OCI-LY7 (cell line): ENCODE measurements around the gene INSIG1. TPM values are rescaled to one million over a fixed set of nuclear protein-coding genes. Genes with fewer than 3 reads are reported as not detected.

Experiments used
- BruUV-seq: library from RNA; stranded (reverse); fragments of 400-500 nt; replicated peaks from 2 replicates; lab custom pipeline; 2021; lab: Mats Ljungman, UMichigan
- CTCF ChIA-PET: fragments of 300-600 bp; sonication (Branson Sonifier 250); formaldehyde crosslinking; loops from one replicate; lab custom pipeline; 2022; ENCODE audit warnings: antibody characterized with exemption; ENCODE audit not compliant: unreplicated experiment; lab: Charles Lee
- POLR2A ChIA-PET: fragments of 300-600 bp; sonication (Branson Sonifier 250); formaldehyde crosslinking; loops from one replicate; lab custom pipeline; 2022; ENCODE audit warnings: antibody characterized with exemption; lab: Charles Lee
- DNase-seq: peaks from one replicate; pipeline ENCODE4 v3.0.0-alpha.2; 2015; ENCODE audit warnings: low spot score
- H2AFZ ChIP-seq: fragments of 200-600 bp; sonication (generic), shearing (Covaris generic); 2 replicates; pipeline ENCODE4 v1.6.1; 2014; ENCODE audit warnings: mild to moderate bottlenecking, antibody characterized with exemption, low read length, moderate library complexity
- H3K27ac ChIP-seq: fragments of 200-600 bp; sonication (generic); 2 replicates; pipeline ENCODE4 v1.5.1; 2014; ENCODE audit warnings: mixed run types, low read depth, mild to moderate bottlenecking, moderate library complexity, low read length, inconsistent platforms; ENCODE audit not compliant: poor library complexity, severe bottlenecking
- H3K36me3 ChIP-seq: fragments of 200-600 bp; sonication (generic); 2 replicates; pipeline ENCODE4 v1.6.1; 2014; ENCODE audit warnings: mild to moderate bottlenecking, antibody characterized with exemption, low read length, moderate library complexity, mixed read lengths; ENCODE audit not compliant: insufficient read depth
- H3K4me1 ChIP-seq: fragments of 200-600 bp; sonication (generic); 2 replicates; pipeline ENCODE4 v1.5.1; 2014; ENCODE audit warnings: mild to moderate bottlenecking, low read length; ENCODE audit not compliant: insufficient read depth, poor library complexity, severe bottlenecking
- H3K4me2 ChIP-seq: fragments of 200-600 bp; sonication (generic); 2 replicates; pipeline ENCODE4 v1.6.1; 2014; ENCODE audit warnings: mild to moderate bottlenecking, low read length
- H3K4me3 ChIP-seq: fragments of 200-600 bp; sonication (generic); 2 replicates; pipeline ENCODE4 v1.5.1; 2014; ENCODE audit warnings: mild to moderate bottlenecking, low read depth, low read length; ENCODE audit not compliant: poor library complexity, severe bottlenecking
- H3K79me2 ChIP-seq: fragments of 200-600 bp; sonication (generic); 2 replicates; pipeline ENCODE4 v1.6.1; 2016; ENCODE audit warnings: low read depth, mild to moderate bottlenecking, low read length, moderate library complexity, mixed read lengths; ENCODE audit not compliant: insufficient read depth
- H3K9me2 ChIP-seq: fragments of 200-600 bp; sonication (generic); 2 replicates; pipeline ENCODE4 v1.6.1; 2016; ENCODE audit warnings: mild to moderate bottlenecking, low read length, mixed read lengths; ENCODE audit not compliant: insufficient read depth
- H3K9me3 ChIP-seq: fragments of 200-600 bp; sonication (generic); 2 replicates; pipeline ENCODE4 v1.6.1; 2014; ENCODE audit warnings: mild to moderate bottlenecking, mixed run types, low read length, mixed read lengths
- H4K20me1 ChIP-seq: fragments of 200-600 bp; sonication (generic); 2 replicates; pipeline ENCODE4 v1.6.1; 2014; ENCODE audit warnings: mild to moderate bottlenecking, antibody characterized with exemption, low read length, moderate library complexity, mixed read lengths; ENCODE audit not compliant: insufficient read depth
- EZH2phosphoT487 ChIP-seq: fragments of 200-600 bp; sonication (generic); IDR thresholded peaks from 2 replicates; pipeline ENCODE4 v1.6.1; 2018; ENCODE audit warnings: low read depth, borderline replicate concordance, mild to moderate bottlenecking, mixed run types, antibody characterized with exemption, low read length, moderate library complexity, mixed read lengths
- intact Hi-C: fragments of 100-400 bp; cut with micrococcal nuclease; formaldehyde crosslinking; loops from one replicate; pipeline ENCODE4 v1.10.0; 2022; ENCODE audit not compliant: unreplicated experiment
- total RNA-seq, 2 experiments: library from RNA; depleted of rRNA in 1 of 2; stranded (reverse); fragments of >200 nt in 1 of 2; shearing (Covaris generic) in 1 of 2; gene quantifications; 2 replicates each; pipeline ENCODE4 v1.2.3, GENCODE V29; 2014 to 2022
- TF ChIP-seq, protein P1 (sequence below): fragments of 200-600 bp; sonication (generic); conservative IDR thresholded peaks from 2 replicates; pipeline ENCODE4 v1.5.1; 2014; ENCODE audit warnings: mild to moderate bottlenecking, antibody characterized with exemption, low read length, moderate library complexity, mixed read lengths

Gene INSIG1
- total RNA-seq, 2 experiments from 2014 or later: 122 to 164 TPM

DNA sequence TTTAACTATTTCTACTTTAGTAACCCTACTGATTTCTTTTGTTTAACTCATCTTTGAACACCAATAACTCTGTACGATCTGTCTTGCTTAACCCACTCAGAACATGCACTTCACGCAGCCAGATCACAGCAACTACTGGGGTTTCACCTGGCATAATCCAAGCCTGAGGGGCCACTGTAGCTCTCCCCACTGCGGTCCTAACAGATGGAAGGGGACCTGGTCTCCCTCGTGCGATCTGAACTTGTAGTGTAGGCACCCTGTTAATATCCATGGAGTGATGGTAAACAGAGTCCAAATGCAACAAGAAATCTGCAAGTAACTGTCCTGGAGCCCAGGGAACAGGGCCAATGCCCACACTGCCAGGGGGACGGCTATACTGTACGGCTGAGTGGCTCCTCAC lies 45.5 kb downstream of the INSIG1 start:
- POLR2A ChIA-PET: interaction anchor here (0.6 kb wide), 1 partner anchor 411 kb away, joined by 5 read pairs; no protein-coding TSS in a partner anchor
- DNase-seq: no peak
- TF ChIP-seq, protein P1, sequence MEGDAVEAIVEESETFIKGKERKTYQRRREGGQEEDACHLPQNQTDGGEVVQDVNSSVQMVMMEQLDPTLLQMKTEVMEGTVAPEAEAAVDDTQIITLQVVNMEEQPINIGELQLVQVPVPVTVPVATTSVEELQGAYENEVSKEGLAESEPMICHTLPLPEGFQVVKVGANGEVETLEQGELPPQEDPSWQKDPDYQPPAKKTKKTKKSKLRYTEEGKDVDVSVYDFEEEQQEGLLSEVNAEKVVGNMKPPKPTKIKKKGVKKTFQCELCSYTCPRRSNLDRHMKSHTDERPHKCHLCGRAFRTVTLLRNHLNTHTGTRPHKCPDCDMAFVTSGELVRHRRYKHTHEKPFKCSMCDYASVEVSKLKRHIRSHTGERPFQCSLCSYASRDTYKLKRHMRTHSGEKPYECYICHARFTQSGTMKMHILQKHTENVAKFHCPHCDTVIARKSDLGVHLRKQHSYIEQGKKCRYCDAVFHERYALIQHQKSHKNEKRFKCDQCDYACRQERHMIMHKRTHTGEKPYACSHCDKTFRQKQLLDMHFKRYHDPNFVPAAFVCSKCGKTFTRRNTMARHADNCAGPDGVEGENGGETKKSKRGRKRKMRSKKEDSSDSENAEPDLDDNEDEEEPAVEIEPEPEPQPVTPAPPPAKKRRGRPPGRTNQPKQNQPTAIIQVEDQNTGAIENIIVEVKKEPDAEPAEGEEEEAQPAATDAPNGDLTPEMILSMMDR: no peak
- no peak for TF ChIP-seq EZH2phosphoT487
- Histone ChIP-seq H3K79me2 (no peaks in the 10 kb centered on the region), H4K20me1 (no peaks in the 10 kb centered on the region), H3K9me2 (no peaks in the 10 kb centered on the region), H3K4me2 (no peak overlapping the region), H3K36me3 (no peaks in the 10 kb centered on the region), H3K9me3 (no peaks in the 10 kb centered on the region), H3K4me1 (no peaks in the 10 kb centered on the region), H2AFZ (no peak overlapping the region), H3K4me3 (no peak overlapping the region), H3K27ac (no peak overlapping the region)
- intact Hi-C loops: no loop called here
- BruUV-seq: no TSS peak
- CTCF ChIA-PET: no interaction called here

DNA sequence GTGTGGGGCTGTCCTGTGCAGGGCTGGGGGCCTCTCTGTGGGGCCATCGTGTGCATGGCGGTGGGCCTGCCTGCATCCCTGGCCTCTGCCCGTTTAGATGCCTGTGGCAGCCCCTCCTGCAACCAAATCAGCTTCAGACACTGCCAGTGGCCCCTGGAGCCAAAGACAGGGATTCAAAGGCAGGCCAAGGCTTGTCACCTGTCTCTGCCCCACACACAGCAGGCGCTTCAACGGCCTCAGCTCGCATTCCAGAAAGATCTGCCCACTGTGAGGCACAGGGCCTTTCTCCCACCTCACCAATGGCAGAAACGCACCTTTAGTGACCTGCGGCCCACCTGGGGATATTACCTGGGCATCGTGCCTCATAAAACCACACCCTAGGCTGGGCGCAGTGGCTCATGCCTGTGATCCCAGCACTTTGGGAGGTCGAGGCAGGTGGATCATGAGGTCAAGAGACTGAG lies 46.0 kb downstream of the INSIG1 start:
- Histone ChIP-seq H3K27ac (no peak overlapping the region), H3K4me1 (no peaks in the 10 kb centered on the region), H3K9me2 (no peaks in the 10 kb centered on the region), H3K4me3 (no peak overlapping the region), H2AFZ (no peak overlapping the region), H3K9me3 (no peaks in the 10 kb centered on the region), H3K4me2 (no peak overlapping the region), H3K36me3 (no peaks in the 10 kb centered on the region), H3K79me2 (no peaks in the 10 kb centered on the region), H4K20me1 (no peaks in the 10 kb centered on the region)
- no TSS peak for BruUV-seq
- DNase-seq: no peak
- no peak for TF ChIP-seq EZH2phosphoT487
- TF ChIP-seq, protein P1: no peak
- intact Hi-C loops: loop anchor here (1.0 to 2.0 kb wide), 2 partner anchors 45 to 511 kb away; no protein-coding TSS in a partner anchor
- ChIA-PET CTCF (no interaction called here), POLR2A (interaction anchor here (0.6 kb wide), 1 partner anchor 411 kb away, joined by 5 read pairs; no protein-coding TSS in a partner anchor)

DNA sequence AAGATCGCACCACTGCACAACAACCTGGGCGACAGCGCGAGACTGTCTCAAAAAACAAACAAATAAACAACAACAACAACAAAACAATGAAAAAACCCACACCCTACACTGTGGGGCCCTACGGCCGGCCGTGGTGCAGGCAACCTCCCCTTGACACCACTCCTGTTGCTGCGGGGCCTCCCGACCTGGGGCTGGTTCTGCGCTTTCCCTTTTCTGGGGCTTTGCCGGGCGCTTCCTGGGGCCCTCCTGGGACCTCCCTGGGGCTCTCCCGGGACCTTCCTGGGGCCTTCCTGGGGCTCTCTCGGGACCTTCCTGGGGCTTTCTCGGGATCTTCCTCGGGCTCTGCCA lies 46.6 kb downstream of the INSIG1 start:
- no peak for DNase-seq

More for the DNA sequence above, 46.6 kb downstream of the INSIG1 start:
- TF ChIP-seq, protein P1: no peak
- TF ChIP-seq EZH2phosphoT487: no peak
- H3K9me2 ChIP-seq: no peaks in the 10 kb centered on the region
- H3K4me2 ChIP-seq: peak overlapping the region; percentile 99
- no peaks in the 10 kb centered on the region for H4K20me1 ChIP-seq
- intact Hi-C loops: loop anchor here (1.0 to 2.0 kb wide), 2 partner anchors 46 to 511 kb away; no protein-coding TSS in a partner anchor
- H3K4me1 ChIP-seq: no peaks in the 10 kb centered on the region
- H3K27ac ChIP-seq: no peak overlapping the region
- no TSS peak for BruUV-seq
- POLR2A ChIA-PET: interaction anchor here (0.6 to 0.8 kb wide), 2 partner anchors 139 to 368 kb away, joined by 3 read pairs; no protein-coding TSS in a partner anchor
- H3K9me3 ChIP-seq: no peaks in the 10 kb centered on the region
- H3K4me3 ChIP-seq: peak overlapping the region; percentile 69
- H3K79me2 ChIP-seq: no peaks in the 10 kb centered on the region
- CTCF ChIA-PET: interaction anchor here (0.5 to 1.6 kb wide), 4 partner anchors 32 to 417 kb away, joined by 3 to 15 read pairs (median 4); no protein-coding TSS in a partner anchor
- H3K36me3 ChIP-seq: no peaks in the 10 kb centered on the region
- H2AFZ ChIP-seq: peak overlapping the region; percentile 93; the same call in 1 of the 2 replicates
